MCF 10A (cell line): ENCODE results near the gene SUGCT. TPM values are rescaled to one million over a fixed set of nuclear protein-coding genes. Genes with fewer than 3 reads are reported as not detected.
A peak's percentile ranks its signal among the peaks of the same experiment; 100 is the strongest.

Experiments used
- BruUV-seq: library from RNA; stranded (reverse); fragments of 400-500 nt; replicated peaks from 2 replicates; lab custom pipeline; 2021; lab: Mats Ljungman, UMichigan
- CTCF ChIA-PET: fragments of 300-600 bp; sonication (Branson Sonifier 250); formaldehyde crosslinking; extraction: SDS; loops from one replicate; lab custom pipeline; 2021; ENCODE audit warnings: antibody characterized with exemption, inconsistent platforms; lab: Yijun Ruan, JAX
- POLR2A ChIA-PET: fragments of 300-600, 350-650 bp; sonication (Branson Sonifier 250); formaldehyde crosslinking; extraction: SDS; loops from one replicate; lab custom pipeline; 2020; ENCODE audit warnings: antibody characterized with exemption, inconsistent platforms; lab: Yijun Ruan, JAX
- DNase-seq: peaks from one replicate; pipeline ENCODE4 v3.0.0-alpha.2; 2018; ENCODE audit not compliant: unreplicated experiment
- H3K27ac Mint-ChIP-seq: one replicate; pipeline ENCODE4 v1.8.0; 2022; ENCODE audit warnings: mild to moderate bottlenecking, low read depth, mixed read lengths; ENCODE audit not compliant: unreplicated experiment
- H3K27me3 Mint-ChIP-seq: one replicate; pipeline ENCODE4 v1.8.0; 2022; ENCODE audit warnings: mixed read lengths; ENCODE audit not compliant: insufficient read depth, unreplicated experiment
- H3K36me3 Mint-ChIP-seq: one replicate; pipeline ENCODE4 v1.8.0; 2022; ENCODE audit warnings: mild to moderate bottlenecking, moderate library complexity, mixed read lengths; ENCODE audit not compliant: insufficient read depth, unreplicated experiment
- H3K4me1 Mint-ChIP-seq: one replicate; pipeline ENCODE4 v1.8.0; 2022; ENCODE audit warnings: mixed read lengths; ENCODE audit not compliant: insufficient read depth, unreplicated experiment
- H3K4me3 Mint-ChIP-seq: one replicate; pipeline ENCODE4 v1.8.0; 2022; ENCODE audit warnings: mild to moderate bottlenecking, moderate library complexity, mixed read lengths; ENCODE audit not compliant: unreplicated experiment
- H3K9me3 Mint-ChIP-seq: one replicate; pipeline ENCODE4 v1.8.0; 2022; ENCODE audit warnings: mixed read lengths; ENCODE audit not compliant: unreplicated experiment
- intact Hi-C: fragments of 100-400 bp; cut with micrococcal nuclease; formaldehyde crosslinking; loops from 2 replicates; pipeline ENCODE4 v1.14.1; 2022
- total RNA-seq: library from RNA; stranded (reverse); gene quantifications from 2 replicates; pipeline ENCODE4 v1.2.3, GENCODE V29; 2022
- TF ChIP-seq, protein P1 (sequence below): fragments of 200-600 bp; IDR thresholded peaks from one replicate; pipeline ENCODE4 v1.8.0; 2022; ENCODE audit warnings: antibody characterized with exemption, mild to moderate bottlenecking; ENCODE audit not compliant: unreplicated experiment

Gene SUGCT
- total RNA-seq, 1 experiment from 2014 or later = 25.4 TPM

DNA sequence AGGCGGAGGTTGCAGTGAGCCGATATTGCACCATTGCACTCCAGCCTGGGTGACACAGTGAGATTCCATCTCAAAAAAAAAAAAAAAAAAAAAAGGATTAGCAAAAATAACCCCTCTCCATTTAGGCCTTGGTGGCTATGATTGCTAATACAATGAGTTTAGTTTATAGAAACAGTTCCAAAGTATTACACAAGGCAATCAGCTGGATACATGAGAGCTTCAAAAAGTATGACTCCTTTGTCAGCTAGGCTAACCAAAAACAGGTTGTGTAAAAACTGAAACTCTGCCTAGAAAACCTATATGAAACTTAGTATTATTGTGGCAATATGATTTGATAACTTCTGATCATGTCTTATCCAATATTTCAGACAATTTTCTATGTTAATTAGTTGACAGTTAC is 57.2 kb downstream of the SUGCT start:
- Mint-ChIP-seq H3K27ac (no peak overlapping the region), H3K4me1 (peaks cover 5% of the 10 kb centered on the region), H3K36me3 (peaks cover 5% of the 10 kb centered on the region), H3K4me3 (no peak overlapping the region), H3K9me3 (no peaks in the 10 kb centered on the region), H3K27me3 (no peaks in the 10 kb centered on the region)
- POLR2A ChIA-PET = no interaction called here
- DNase-seq = peak; percentile 8
- TF ChIP-seq, protein P1, sequence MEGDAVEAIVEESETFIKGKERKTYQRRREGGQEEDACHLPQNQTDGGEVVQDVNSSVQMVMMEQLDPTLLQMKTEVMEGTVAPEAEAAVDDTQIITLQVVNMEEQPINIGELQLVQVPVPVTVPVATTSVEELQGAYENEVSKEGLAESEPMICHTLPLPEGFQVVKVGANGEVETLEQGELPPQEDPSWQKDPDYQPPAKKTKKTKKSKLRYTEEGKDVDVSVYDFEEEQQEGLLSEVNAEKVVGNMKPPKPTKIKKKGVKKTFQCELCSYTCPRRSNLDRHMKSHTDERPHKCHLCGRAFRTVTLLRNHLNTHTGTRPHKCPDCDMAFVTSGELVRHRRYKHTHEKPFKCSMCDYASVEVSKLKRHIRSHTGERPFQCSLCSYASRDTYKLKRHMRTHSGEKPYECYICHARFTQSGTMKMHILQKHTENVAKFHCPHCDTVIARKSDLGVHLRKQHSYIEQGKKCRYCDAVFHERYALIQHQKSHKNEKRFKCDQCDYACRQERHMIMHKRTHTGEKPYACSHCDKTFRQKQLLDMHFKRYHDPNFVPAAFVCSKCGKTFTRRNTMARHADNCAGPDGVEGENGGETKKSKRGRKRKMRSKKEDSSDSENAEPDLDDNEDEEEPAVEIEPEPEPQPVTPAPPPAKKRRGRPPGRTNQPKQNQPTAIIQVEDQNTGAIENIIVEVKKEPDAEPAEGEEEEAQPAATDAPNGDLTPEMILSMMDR = no peak
- BruUV-seq = no TSS peak
- CTCF ChIA-PET = no interaction called here
- intact Hi-C loops = no loop called here

- POLR2A ChIA-PET = no interaction called here
- peaks cover 5% of the 10 kb centered on the region for H3K36me3 Mint-ChIP-seq
- CTCF ChIA-PET = interaction anchor here (0.7 kb wide), 1 partner anchor 569 kb away, joined by 4 read pairs; no protein-coding TSS in a partner anchor
- TF ChIP-seq, protein P1 = no peak
- no TSS peak for BruUV-seq
- H3K27me3 Mint-ChIP-seq = no peaks in the 10 kb centered on the region
- H3K4me1 Mint-ChIP-seq = peaks cover 7% of the 10 kb centered on the region
- no peak overlapping the region for H3K4me3 Mint-ChIP-seq
- intact Hi-C loops = no loop called here
- no peak overlapping the region for H3K27ac Mint-ChIP-seq
- peak; percentile 4 for DNase-seq
- no peaks in the 10 kb centered on the region for H3K9me3 Mint-ChIP-seq
Measured at GRCh38 chr7:40194745-40195144, 59.9 kb downstream of the SUGCT start.

- H3K27me3 Mint-ChIP-seq = no peaks in the 10 kb centered on the region
- TF ChIP-seq, protein P1 = no peak
- DNase-seq = no peak
- ChIA-PET CTCF (no interaction called here), POLR2A (no interaction called here)
- H3K36me3 Mint-ChIP-seq = peaks cover 12% of the 10 kb centered on the region
- no TSS peak for BruUV-seq
- H3K27ac Mint-ChIP-seq = no peak overlapping the region
- no peak overlapping the region for H3K4me3 Mint-ChIP-seq
- H3K9me3 Mint-ChIP-seq = no peaks in the 10 kb centered on the region
- intact Hi-C loops = no loop called here
- peaks cover 23% of the 10 kb centered on the region for H3K4me1 Mint-ChIP-seq
Measured at GRCh38 chr7:40197527-40197926, 62.7 kb downstream of the SUGCT start.

DNA sequence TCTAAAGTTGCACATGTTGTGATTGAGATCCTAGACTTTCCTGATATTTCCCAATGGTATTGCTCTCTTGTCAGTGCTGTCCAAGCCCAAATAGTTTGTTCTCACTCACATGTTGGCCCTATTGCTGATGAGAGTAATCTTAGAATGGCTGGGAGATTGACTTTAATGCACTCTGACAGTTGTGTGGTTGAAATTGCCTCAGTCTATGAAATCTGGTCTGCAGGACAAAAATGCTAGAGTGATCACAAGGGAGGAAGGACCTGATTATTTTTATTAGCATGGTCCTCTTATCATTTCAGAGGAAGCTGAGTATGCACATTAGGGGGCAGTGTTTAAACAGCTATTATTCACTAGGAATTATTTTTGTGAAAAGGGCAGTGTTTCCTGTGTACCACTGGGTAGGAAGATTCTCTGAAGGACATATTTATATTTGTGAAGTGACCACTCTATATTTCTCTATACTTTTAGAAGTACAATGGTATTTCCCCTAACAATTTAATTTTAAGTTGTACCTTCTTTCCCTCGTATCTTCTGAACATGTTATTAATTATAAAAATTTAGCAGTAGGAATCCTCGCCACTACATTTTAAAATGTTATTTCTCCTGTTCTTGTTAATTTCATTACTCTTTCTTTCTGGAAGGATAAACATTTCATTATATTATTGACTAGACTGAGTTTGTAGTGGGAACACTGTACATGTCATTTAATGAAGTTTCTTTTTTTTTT is 64.4 kb downstream of the SUGCT start:
- Mint-ChIP-seq H3K27ac (no peak overlapping the region), H3K36me3 (peaks cover 6% of the 10 kb centered on the region), H3K9me3 (no peaks in the 10 kb centered on the region), H3K4me3 (no peak overlapping the region), H3K27me3 (no peaks in the 10 kb centered on the region), H3K4me1 (peaks cover 23% of the 10 kb centered on the region)
- TF ChIP-seq, protein P1 = peak; percentile 35
- POLR2A ChIA-PET = interaction anchor here (0.6 to 0.7 kb wide), 3 partner anchors 42 to 143 kb away, joined by 3 read pairs; no protein-coding TSS in a partner anchor
- intact Hi-C loops = no loop called here
- CTCF ChIA-PET = interaction anchor here (0.9 to 1.3 kb wide), 3 partner anchors 16 to 1535 kb away, joined by 3 to 7 read pairs (median 7); no protein-coding TSS in a partner anchor
- peak; percentile 35 for DNase-seq
- BruUV-seq = no TSS peak
